MM.1S (cell line): ENCODE measurements around the gene PASK.

Experiments
- DNase-seq: peaks from one replicate; pipeline ENCODE4 v3.0.0-alpha.2; 2015
- H2AFZ ChIP-seq: fragments of 300-600 bp; sonication (generic); 2 replicates; pipeline ENCODE4 v1.6.0; 2016; ENCODE audit warnings: antibody characterized with exemption, low read length
- H3F3A ChIP-seq: fragments of 300-600 bp; sonication (generic); 2 replicates; pipeline ENCODE4 v1.6.1; 2016; ENCODE audit warnings: mild to moderate bottlenecking, antibody characterized with exemption, low read length, moderate library complexity, mixed read lengths; ENCODE audit not compliant: insufficient read depth
- H3K27ac ChIP-seq: fragments of 300-600 bp; sonication (generic); 2 replicates; pipeline ENCODE4 v1.5.1; 2016; ENCODE audit warnings: mild to moderate bottlenecking, low read length
- H3K27me3 ChIP-seq: fragments of 300-600 bp; sonication (generic); replicated peaks from 2 replicates; pipeline ENCODE4 v1.6.0; 2016; ENCODE audit warnings: low read length; ENCODE audit not compliant: insufficient read depth
- H3K36me3 ChIP-seq: fragments of 300-600 bp; sonication (generic); replicated peaks from 2 replicates; pipeline ENCODE4 v1.6.1; 2016; ENCODE audit warnings: mild to moderate bottlenecking, low read length, mixed read lengths; ENCODE audit not compliant: insufficient read depth
- H3K4me1 ChIP-seq: fragments of 300-600 bp; sonication (generic); 2 replicates; pipeline ENCODE4 v1.6.1; 2016; ENCODE audit warnings: low read length, mixed read lengths
- H3K4me2 ChIP-seq: fragments of 300-600 bp; sonication (generic); 2 replicates; pipeline ENCODE4 v1.6.0; 2016; ENCODE audit warnings: low read depth, low read length
- H3K4me3 ChIP-seq: fragments of 300-600 bp; sonication (generic); 2 replicates; pipeline ENCODE4 v1.5.1; 2016; ENCODE audit warnings: low read length, mixed read lengths
- H3K79me2 ChIP-seq: fragments of 300-600 bp; sonication (generic); 2 replicates; pipeline ENCODE4 v1.6.1; 2016; ENCODE audit warnings: mixed run types, low read length, mixed read lengths
- H3K9ac ChIP-seq: fragments of 300-600 bp; sonication (generic); 2 replicates; pipeline ENCODE4 v1.6.1; 2016; ENCODE audit warnings: low read length, mixed read lengths
- H3K9me2 ChIP-seq: fragments of 300-600 bp; sonication (generic); replicated peaks from 2 replicates; pipeline ENCODE4 v1.6.1; 2016; ENCODE audit warnings: mild to moderate bottlenecking, low read length, mixed read lengths; ENCODE audit not compliant: insufficient read depth
- H3K9me3 ChIP-seq: fragments of 300-600 bp; sonication (generic); replicated peaks from 2 replicates; pipeline ENCODE4 v1.6.1; 2016; ENCODE audit warnings: mild to moderate bottlenecking, low read length, mixed read lengths; ENCODE audit not compliant: insufficient read depth
- H4K20me1 ChIP-seq: fragments of 300-600 bp; sonication (generic); 2 replicates; pipeline ENCODE4 v1.6.1; 2016; ENCODE audit warnings: mild to moderate bottlenecking, low read length, moderate library complexity, mixed read lengths; ENCODE audit not compliant: insufficient read depth
- CTCF ChIP-seq: fragments of 300-600 bp; sonication (generic); IDR thresholded peaks from 2 replicates; pipeline ENCODE4 v1.5.1; 2016; ENCODE audit warnings: antibody characterized with exemption, low read length, mixed read lengths
- EZH2 ChIP-seq: fragments of 300-600 bp; sonication (generic); optimal IDR thresholded peaks from 2 replicates; pipeline ENCODE3; 2017; ENCODE audit warnings: low read depth, mild to moderate bottlenecking, antibody characterized with exemption, low read length, mixed read lengths
- EZH2phosphoT487 ChIP-seq: fragments of 300-600 bp; sonication (generic); IDR thresholded peaks from 2 replicates; pipeline ENCODE4 v1.6.1; 2018; ENCODE audit warnings: antibody characterized with exemption, low read length

Gene PASK

GRCh38 chr2:241110607-241111439 lies 38.4 kb downstream of the PASK start:
- TF ChIP-seq EZH2phosphoT487 (no peak), EZH2 (no peak), CTCF (no peak)
- Histone ChIP-seq H3K79me2 (no peaks in the 10 kb centered on the region), H3F3A (no peaks in the 10 kb centered on the region), H3K9me3 (no peaks in the 10 kb centered on the region), H2AFZ (no peak overlapping the region), H3K4me1 (no peaks in the 10 kb centered on the region), H3K9me2 (no peaks in the 10 kb centered on the region), H3K36me3 (no peaks in the 10 kb centered on the region), H4K20me1 (no peaks in the 10 kb centered on the region), H3K27me3 (no peaks in the 10 kb centered on the region), H3K4me3 (no peak overlapping the region), H3K9ac (no peak overlapping the region), H3K27ac (no peak overlapping the region), H3K4me2 (no peak overlapping the region)
- no peak for DNase-seq

GRCh38 chr2:241110089-241110606 lies 39.1 kb downstream of the PASK start:
- Histone ChIP-seq H3K4me2 (no peak overlapping the region), H3K27me3 (no peaks in the 10 kb centered on the region), H3K4me3 (no peak overlapping the region), H3K4me1 (no peaks in the 10 kb centered on the region), H3F3A (no peaks in the 10 kb centered on the region), H3K27ac (no peak overlapping the region), H2AFZ (no peak overlapping the region), H3K9me3 (no peaks in the 10 kb centered on the region), H3K9me2 (no peaks in the 10 kb centered on the region), H3K79me2 (no peaks in the 10 kb centered on the region), H3K9ac (no peak overlapping the region), H4K20me1 (no peaks in the 10 kb centered on the region), H3K36me3 (no peaks in the 10 kb centered on the region)
- DNase-seq = no peak
- no peak for TF ChIP-seq EZH2phosphoT487
- no peak for TF ChIP-seq CTCF
- TF ChIP-seq EZH2 = no peak

GRCh38 chr2:241109210-241110088 lies 39.8 kb downstream of the PASK start:
- Histone ChIP-seq H3K9me2 (no peaks in the 10 kb centered on the region), H3K4me1 (no peaks in the 10 kb centered on the region), H3K9me3 (no peaks in the 10 kb centered on the region), H3F3A (no peaks in the 10 kb centered on the region), H3K27me3 (no peaks in the 10 kb centered on the region), H3K9ac (no peak overlapping the region), H2AFZ (no peak overlapping the region), H3K27ac (no peak overlapping the region), H3K79me2 (no peaks in the 10 kb centered on the region), H3K4me2 (no peak overlapping the region), H3K36me3 (no peaks in the 10 kb centered on the region), H3K4me3 (no peak overlapping the region), H4K20me1 (no peaks in the 10 kb centered on the region)
- TF ChIP-seq CTCF (no peak), EZH2phosphoT487 (no peak), EZH2 (no peak)
- DNase-seq = no peak
